H1 (cell line): Measurements from ENCODE around the gene LY86. TPM values are rescaled to one million over a fixed set of nuclear protein-coding genes. Genes with fewer than 3 reads are reported as not detected.

Experiments used
- RXRA ChIP-seq: IDR thresholded peaks from 2 replicates; pipeline ENCODE4 v1.6.1; 2011; ENCODE audit warnings: low read depth, mild to moderate bottlenecking, low read length, moderate library complexity; ENCODE audit not compliant: insufficient read depth
- TAF1 ChIP-seq: IDR thresholded peaks from 2 replicates; pipeline ENCODE4 v1.6.1; 2011; ENCODE audit warnings: mild to moderate bottlenecking, low read depth, low read length
- TAF7 ChIP-seq: optimal IDR thresholded peaks from 2 replicates; pipeline ENCODE3; 2011; ENCODE audit warnings: low read depth, mild to moderate bottlenecking, inconsistent platforms, low read length, moderate library complexity, borderline replicate concordance
- polyA plus RNA-seq, 7 experiments: library from polyadenylated mRNA; depleted of rRNA in 3 of 7; stranded (reverse) in 5 of 7; unstranded in 2 of 7; fragments of >200 nt in 5 of 7; fragments of 200-250 nt in 2 of 7; gene quantifications; 1 replicate in 5 of 7; 2 replicates in 1 of 7; 4 replicates in 1 of 7; pipeline versions ENCODE4 v1.2.1 to v1.2.3, GENCODE V29; 2011 to 2013; ENCODE audit warnings: missing spikeins in 2 of 7, mixed read lengths in 2 of 7
- total RNA-seq: library from RNA; stranded (reverse); fragmentation: NEBNext Ultra II Directional; extraction: Animal tissue kit (Norgen Biotek cat#: 25700); gene quantifications from 2 replicates; pipeline ENCODE4 v1.2.1, GENCODE V29; 2021
- TF ChIP-seq, protein P1 (sequence below), 3 experiments: IDR thresholded peaks; 1 replicate in 2 of 3; 2 replicates in 1 of 3; pipeline versions ENCODE4 v1.5.1 to v1.6.1; 2011; ENCODE audit warnings: low read length in 3 of 3, mild to moderate bottlenecking in 3 of 3, inconsistent platforms in 2 of 3, low read depth in 1 of 3, moderate library complexity in 1 of 3; ENCODE audit not compliant: insufficient read depth in 1 of 3; ENCODE audit errors: control extremely low read depth in 1 of 3

Gene LY86
- total and polyA plus RNA-seq, 2 of the 8 experiments (the other 6 are each of a cell fraction or from before 2014, with no cell fraction given): not detected

GRCh38 chr6:6564154-6564553 lies 24.4 kb upstream of the LY86 start (continued):
- TF ChIP-seq, protein P1, sequence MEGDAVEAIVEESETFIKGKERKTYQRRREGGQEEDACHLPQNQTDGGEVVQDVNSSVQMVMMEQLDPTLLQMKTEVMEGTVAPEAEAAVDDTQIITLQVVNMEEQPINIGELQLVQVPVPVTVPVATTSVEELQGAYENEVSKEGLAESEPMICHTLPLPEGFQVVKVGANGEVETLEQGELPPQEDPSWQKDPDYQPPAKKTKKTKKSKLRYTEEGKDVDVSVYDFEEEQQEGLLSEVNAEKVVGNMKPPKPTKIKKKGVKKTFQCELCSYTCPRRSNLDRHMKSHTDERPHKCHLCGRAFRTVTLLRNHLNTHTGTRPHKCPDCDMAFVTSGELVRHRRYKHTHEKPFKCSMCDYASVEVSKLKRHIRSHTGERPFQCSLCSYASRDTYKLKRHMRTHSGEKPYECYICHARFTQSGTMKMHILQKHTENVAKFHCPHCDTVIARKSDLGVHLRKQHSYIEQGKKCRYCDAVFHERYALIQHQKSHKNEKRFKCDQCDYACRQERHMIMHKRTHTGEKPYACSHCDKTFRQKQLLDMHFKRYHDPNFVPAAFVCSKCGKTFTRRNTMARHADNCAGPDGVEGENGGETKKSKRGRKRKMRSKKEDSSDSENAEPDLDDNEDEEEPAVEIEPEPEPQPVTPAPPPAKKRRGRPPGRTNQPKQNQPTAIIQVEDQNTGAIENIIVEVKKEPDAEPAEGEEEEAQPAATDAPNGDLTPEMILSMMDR (IDR thresholded peaks at IDR 0.05; ENCODE audit: control extremely low read depth in 1 of 3, insufficient read depth in 1 of 3, low read depth in 1 of 3, low read length in 3 of 3): no peak
- TF ChIP-seq TAF7 (no peak), RXRA (no peak), TAF1 (no peak)
